H1 (cell line): ENCODE results near the gene SIN3B. TPM values are rescaled to one million over a fixed set of nuclear protein-coding genes. Genes with fewer than 3 reads are reported as not detected.

ENCODE experiments used
- CTCF ChIA-PET: fragments of 300-600 bp; sonication (Branson Sonifier 250); formaldehyde crosslinking; loops from one replicate; lab custom pipeline; 2021; ENCODE audit not compliant: partially characterized antibody; lab: Charles Lee
- POLR2A ChIA-PET: fragments of 300-600 bp; sonication (Branson Sonifier 250); formaldehyde crosslinking; loops from one replicate; lab custom pipeline; 2021; ENCODE audit warnings: inconsistent platforms; ENCODE audit not compliant: partially characterized antibody; lab: Charles Lee
- DNase-seq, 2 experiments: peaks; one replicate each; pipeline versions ENCODE4 v3.0.0 to v3.0.0-alpha.2; 2010 to 2022; ENCODE audit warnings: low spot score in 2 of 2, low read depth in 1 of 2, mixed read lengths in 1 of 2
- FAIRE-seq: peaks from 2 replicates; lab custom pipeline; 2011; peaks lifted over from hg19 to GRCh38; lab: Jason Lieb, UNC
- H2AFZ ChIP-seq: 2 replicates; pipeline ENCODE4 v1.8.1; 2012; ENCODE audit warnings: low read length, inconsistent platforms
- H2AK5ac ChIP-seq: 2 replicates; pipeline ENCODE4 v1.6.1; 2013; ENCODE audit warnings: low read depth, low read length
- H2BK120ac ChIP-seq: replicated peaks from 2 replicates; pipeline ENCODE3; 2013; ENCODE audit warnings: low read depth, low read length, inconsistent platforms
- H2BK12ac ChIP-seq: 2 replicates; pipeline ENCODE4 v1.6.1; 2013; ENCODE audit warnings: low read depth, low read length
- H2BK15ac ChIP-seq: 2 replicates; pipeline ENCODE4 v1.6.1; 2013; ENCODE audit warnings: low read length
- H2BK20ac ChIP-seq: 2 replicates; pipeline ENCODE4 v1.6.1; 2013; ENCODE audit warnings: low read length
- H2BK5ac ChIP-seq: 2 replicates; pipeline ENCODE4 v1.6.1; 2013; ENCODE audit warnings: low read depth, low read length
- H3K14ac ChIP-seq: 2 replicates; pipeline ENCODE4 v1.6.1; 2013; ENCODE audit warnings: inconsistent platforms; ENCODE audit not compliant: insufficient read length
- H3K18ac ChIP-seq: 2 replicates; pipeline ENCODE4 v1.6.1; 2013; ENCODE audit warnings: low read length; ENCODE audit errors: extremely low read depth
- H3K23ac ChIP-seq: 2 replicates; pipeline ENCODE4 v1.6.1; 2013; ENCODE audit warnings: inconsistent platforms; ENCODE audit not compliant: insufficient read length
- H3K23me2 ChIP-seq: 2 replicates; pipeline ENCODE4 v1.6.1; 2013; ENCODE audit warnings: low read depth, low read length
- H3K27ac ChIP-seq: 2 replicates; pipeline ENCODE4 v1.6.1; 2011; ENCODE audit warnings: low read depth, low read length, inconsistent platforms
- H3K27me3 ChIP-seq, 4 experiments: replicated peaks in 1 of 4; 1 replicate in 1 of 4; 2 replicates in 3 of 4; pipeline versions ENCODE4 v1.6.1 to v1.8.1; 2011 to 2013; ENCODE audit warnings: low read length in 3 of 4, mild to moderate bottlenecking in 3 of 4, inconsistent platforms in 2 of 4, mixed read lengths in 2 of 4, moderate library complexity in 1 of 4; ENCODE audit not compliant: control insufficient read depth in 3 of 4, insufficient read depth in 3 of 4; ENCODE audit errors: extremely low read depth in 1 of 4
- H3K36me3 ChIP-seq, 4 experiments: 2 replicates each; pipeline versions ENCODE4 v1.6.1 to v1.8.1; 2011 to 2013; ENCODE audit warnings: mild to moderate bottlenecking in 4 of 4, low read length in 3 of 4, moderate library complexity in 2 of 4, control low read depth in 1 of 4, inconsistent platforms in 1 of 4; ENCODE audit not compliant: insufficient read depth in 4 of 4, control insufficient read depth in 2 of 4
- H3K4ac ChIP-seq: replicated peaks from 2 replicates; pipeline ENCODE3; 2013; ENCODE audit warnings: low read length, low read depth, mixed read lengths, inconsistent platforms; ENCODE audit not compliant: insufficient read length
- H3K4me1 ChIP-seq, 4 experiments: replicated peaks in 1 of 4; 1 replicate in 1 of 4; 2 replicates in 3 of 4; pipeline versions ENCODE4 v1.6.1 to v1.8.1; 2011 to 2013; ENCODE audit warnings: low read length in 3 of 4, inconsistent platforms in 2 of 4, mixed read lengths in 1 of 4; ENCODE audit not compliant: insufficient read depth in 4 of 4, control insufficient read depth in 3 of 4
- H3K4me2 ChIP-seq, 2 experiments: 2 replicates each; pipeline versions ENCODE4 v1.6.1 to v1.8.1; 2011 to 2013; ENCODE audit warnings: low read depth in 2 of 2, low read length in 2 of 2, control low read depth in 1 of 2, inconsistent platforms in 1 of 2, mild to moderate bottlenecking in 1 of 2; ENCODE audit not compliant: insufficient read depth in 1 of 2
- H3K4me3 ChIP-seq, 4 experiments: fragments of 200-600, 300-600 bp in 1 of 4; sonication (generic), shearing (Covaris generic), sonication (Bioruptor Twin) in 1 of 4; 2 replicates each; pipeline versions ENCODE4 v1.5.1 to v1.8.1; 2011 to 2016; ENCODE audit warnings: low read length in 4 of 4, low read depth in 3 of 4, control low read depth in 2 of 4, inconsistent platforms in 2 of 4, mild to moderate bottlenecking in 2 of 4, mixed read lengths in 1 of 4, moderate library complexity in 1 of 4; ENCODE audit not compliant: insufficient read depth in 2 of 4; ENCODE audit errors: extremely low read depth in 1 of 4
- H3K56ac ChIP-seq: replicated peaks from 2 replicates; pipeline ENCODE3; 2013; ENCODE audit warnings: low read depth, mild to moderate bottlenecking, mixed read lengths, low read length, inconsistent platforms; ENCODE audit not compliant: insufficient read length
- H3K79me1 ChIP-seq: 2 replicates; pipeline ENCODE4 v1.6.1; 2013; ENCODE audit warnings: low read depth, low read length, control low read depth
- H3K79me2 ChIP-seq, 2 experiments: 2 replicates each; pipeline versions ENCODE4 v1.6.1 to v1.8.1; 2012 to 2013; ENCODE audit warnings: low read length in 2 of 2, mild to moderate bottlenecking in 2 of 2, inconsistent platforms in 1 of 2; ENCODE audit not compliant: insufficient read depth in 2 of 2, control insufficient read depth in 1 of 2
- H3K9ac ChIP-seq, 4 experiments: replicated peaks in 1 of 4; 1 replicate in 1 of 4; 2 replicates in 3 of 4; pipeline versions ENCODE4 v1.6.1 to v1.8.1; 2011 to 2013; ENCODE audit warnings: low read depth in 3 of 4, low read length in 3 of 4, control low read depth in 2 of 4, mild to moderate bottlenecking in 2 of 4, moderate library complexity in 2 of 4, inconsistent platforms in 1 of 4; ENCODE audit errors: extremely low read depth in 1 of 4
- H3K9me3 ChIP-seq, 2 experiments: 2 replicates each; pipeline versions ENCODE4 v1.6.1 to v1.8.1; 2012 to 2013; ENCODE audit warnings: mild to moderate bottlenecking in 2 of 2, moderate library complexity in 2 of 2, control low read depth in 1 of 2, inconsistent platforms in 1 of 2, low read depth in 1 of 2, low read length in 1 of 2, mixed read lengths in 1 of 2; ENCODE audit not compliant: insufficient read depth in 2 of 2
- H4K20me1 ChIP-seq, 2 experiments: replicated peaks in 1 of 2; 2 replicates each; pipeline versions ENCODE3 to v1.8.1; 2011 to 2013; ENCODE audit warnings: inconsistent platforms in 2 of 2, low read length in 2 of 2, mild to moderate bottlenecking in 1 of 2; ENCODE audit not compliant: insufficient read depth in 2 of 2, control insufficient read depth in 1 of 2
- H4K5ac ChIP-seq: 2 replicates; pipeline ENCODE4 v1.6.1; 2013; ENCODE audit warnings: low read length, low read depth, mixed read lengths, inconsistent platforms; ENCODE audit not compliant: insufficient read length
- H4K8ac ChIP-seq: 2 replicates; pipeline ENCODE4 v1.8.0; 2013; ENCODE audit warnings: mild to moderate bottlenecking, moderate library complexity, low read length, inconsistent platforms; ENCODE audit not compliant: insufficient read depth; ENCODE audit errors: extremely low read depth
- H4K91ac ChIP-seq: replicated peaks from 2 replicates; pipeline ENCODE3; 2013; ENCODE audit warnings: low read length, mixed read lengths, inconsistent platforms; ENCODE audit not compliant: insufficient read length
- GABPA ChIP-seq: IDR thresholded peaks from 2 replicates; pipeline ENCODE4 v1.6.1; 2011; ENCODE audit warnings: mild to moderate bottlenecking, low read length, moderate library complexity, borderline replicate concordance; ENCODE audit not compliant: insufficient read depth
- KDM1A ChIP-seq: fragments of 200-600, 300-600 bp; sonication (generic); IDR thresholded peaks from 2 replicates; pipeline ENCODE4 v1.7.1; 2016; ENCODE audit warnings: mild to moderate bottlenecking, low read length, borderline replicate concordance
- WGBS, 2 experiments: shearing (Covaris generic) in 1 of 2; methylation state at CpG; one replicate each; pipeline versions ENCODE4 v1.1.6 to v1.1.7; 2013 to 2015; ENCODE audit warnings: low lambda C conversion rate in 2 of 2, mixed read lengths in 2 of 2, inconsistent platforms in 1 of 2, low coverage in 1 of 2, missing lambda C conversion rate in 1 of 2; ENCODE audit not compliant: insufficient replicate concordance in 2 of 2, insufficient coverage in 1 of 2, insufficient read length in 1 of 2; ENCODE audit errors: extremely low coverage in 1 of 2, missing lambda C conversion rate in 1 of 2; 5-methylcytosine and 5-hydroxymethylcytosine counted together
- polyA plus RNA-seq, 7 experiments: library from polyadenylated mRNA; depleted of rRNA in 3 of 7; stranded (reverse) in 5 of 7; unstranded in 2 of 7; fragments of >200 nt in 5 of 7; fragments of 200-250 nt in 2 of 7; gene quantifications; 1 replicate in 5 of 7; 2 replicates in 1 of 7; 4 replicates in 1 of 7; pipeline versions ENCODE4 v1.2.1 to v1.2.3, GENCODE V29; 2011 to 2013; ENCODE audit warnings: missing spikeins in 2 of 7, mixed read lengths in 2 of 7
- total RNA-seq: library from RNA; stranded (reverse); fragmentation: NEBNext Ultra II Directional; extraction: Animal tissue kit (Norgen Biotek cat#: 25700); gene quantifications from 2 replicates; pipeline ENCODE4 v1.2.1, GENCODE V29; 2021

SIN3B gene
- total and polyA plus RNA-seq, 2 of the 8 experiments (the other 6 are each of a cell fraction or from before 2014, with no cell fraction given), result 29.5 to 71.1 TPM

DNA sequence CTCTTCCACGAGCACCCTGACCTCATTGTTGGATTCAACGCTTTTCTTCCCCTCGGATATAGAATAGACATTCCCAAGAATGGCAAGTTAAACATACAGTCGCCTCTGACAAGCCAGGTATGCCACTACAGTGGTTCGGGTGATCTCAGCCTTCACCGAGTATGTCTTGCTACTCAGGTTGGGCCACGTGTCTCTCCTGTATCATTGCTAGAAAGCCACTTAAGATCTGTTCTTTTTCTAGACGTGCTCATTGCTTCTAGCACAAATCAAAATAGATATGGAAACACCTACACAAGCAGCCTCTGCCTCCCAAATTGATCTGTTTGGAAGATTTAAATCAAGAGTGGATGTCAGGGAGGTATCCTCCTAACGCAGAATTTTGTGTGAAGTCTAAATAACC, 2.3 kb downstream of the SIN3B start:
- Histone ChIP-seq H3K23me2 (no peaks in the 10 kb centered on the region), H3K4me3 (no peak overlapping the region), H4K91ac (no peak overlapping the region), H3K14ac (no peak overlapping the region), H3K27me3 (no peaks in the 10 kb centered on the region), H2BK15ac (no peak overlapping the region), H2AK5ac (no peak overlapping the region), H2BK20ac (no peak overlapping the region), H3K4me2 (no peak overlapping the region; a peak in 1 of 4 replicates), H2BK120ac (no peak overlapping the region), H3K18ac (no peak overlapping the region), H3K56ac (no peak overlapping the region), H3K79me1 (no peaks in the 10 kb centered on the region; the same call in 1 of the 2 replicates), H3K9ac (no peak overlapping the region), H3K27ac (no peak overlapping the region), H3K79me2 (peaks cover 0 to 12% of the 10 kb centered on the region in 2 experiments; a peak in 2 of 4 replicates), H2AFZ (no peak overlapping the region), H2BK12ac (no peak overlapping the region), H3K9me3 (no peaks in the 10 kb centered on the region), H4K5ac (no peak overlapping the region), H4K20me1 (peaks cover 2 to 4% of the 10 kb centered on the region in 2 experiments), H3K36me3 (peaks cover 14 to 33% (median 27%) of the 10 kb centered on the region in 4 experiments), H4K8ac (no peak overlapping the region), H2BK5ac (no peak overlapping the region), H3K4me1 (peaks cover 0 to 4% (median 0%) of the 10 kb centered on the region in 4 experiments; a peak in 4 of 7 replicates), H3K4ac (no peak overlapping the region), H3K23ac (no peak overlapping the region)
- FAIRE-seq, result no peak
- no peak for DNase-seq
- no peak for TF ChIP-seq KDM1A
- TF ChIP-seq GABPA, result no peak
- ChIA-PET POLR2A (interaction anchor here (0.6 kb wide), 1 partner anchor 158 kb away, joined by 3 read pairs; no protein-coding TSS in a partner anchor), CTCF (no interaction called here)
- WGBS, 2 experiments, result 86% methylated on average over 9 of the region's 9 CpGs; no CpG with 5 or more reads in 1 of the 2 experiments
